ENCODE measurements around the gene COL19A1.
A peak's percentile ranks its signal among the peaks of the same experiment; 100 is the strongest.
"Not testable (repeated sequence)": the region's sequence is repeated elsewhere in the genome, so short reads cannot be mapped to it uniquely, and the experiment has no call there.

The COL19A1 gene

DNA sequence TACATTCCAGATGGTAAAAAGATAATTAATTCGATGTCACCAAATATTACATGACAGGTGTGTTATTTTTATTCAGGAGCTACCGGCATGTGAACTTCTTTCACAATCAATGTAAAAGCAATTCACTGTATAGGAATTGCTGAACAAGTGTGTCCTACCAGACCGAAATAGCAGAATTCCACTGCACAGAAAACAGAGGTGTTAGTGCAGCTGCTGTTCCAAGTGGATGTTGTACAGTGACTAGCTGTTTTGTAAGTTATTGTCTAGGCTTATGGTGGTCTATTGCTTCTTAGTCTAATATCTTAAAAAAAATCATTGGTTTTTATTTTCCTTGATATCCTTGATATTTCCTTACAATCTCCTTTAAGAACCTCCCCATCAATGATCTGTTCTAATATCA, 107.4 kb downstream of the COL19A1 start:
- DNase-seq, result no peak

DNA sequence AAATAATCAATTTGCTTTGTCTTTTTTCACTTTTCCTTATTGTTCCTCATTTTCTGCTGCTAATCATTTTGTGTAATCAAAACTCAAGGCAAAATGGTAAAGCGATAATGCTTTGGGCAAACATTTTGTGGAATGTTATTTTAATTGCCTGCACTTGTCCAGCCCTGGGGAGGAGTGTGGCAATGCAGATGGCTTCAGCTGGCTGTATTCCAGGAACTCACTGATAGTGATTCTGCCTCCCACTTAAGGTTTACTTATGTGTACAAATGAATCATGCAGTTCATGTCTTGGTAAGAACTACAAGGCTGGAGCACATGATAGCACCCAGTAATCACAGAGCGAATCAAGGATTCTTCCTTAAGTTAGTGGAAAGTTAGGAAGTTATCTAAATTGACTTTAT, 107.8 kb downstream of the COL19A1 start:
- DNase-seq, result peak; percentile 15

DNA sequence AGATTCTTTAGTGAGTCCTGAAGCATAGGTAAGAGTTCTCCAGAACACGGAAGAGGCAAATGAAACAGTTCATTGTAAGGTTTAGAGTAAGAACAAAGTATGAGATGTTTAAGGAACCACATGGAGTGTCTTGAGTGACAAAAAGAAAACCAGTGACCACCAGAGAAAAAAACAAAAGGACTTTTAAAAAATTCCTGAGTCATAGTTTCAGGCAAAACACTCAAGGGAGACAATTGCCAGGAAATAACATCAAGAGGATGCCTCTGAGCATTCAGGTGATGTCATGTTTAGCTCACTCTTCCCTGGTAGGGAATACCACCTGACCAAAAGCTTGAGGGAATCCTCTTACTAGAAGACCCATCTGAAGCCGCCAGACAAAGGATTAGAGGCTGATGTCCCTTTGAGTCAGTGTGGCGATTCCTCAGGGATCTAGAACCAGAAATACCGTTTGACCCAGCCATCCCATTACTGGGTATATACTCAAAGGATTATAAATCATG, 110.3 kb downstream of the COL19A1 start:
- DNase-seq, result no peak

GRCh38 chr6:69980624-69981023, 114.3 kb downstream of the COL19A1 start:
- no peak for DNase-seq

DNA sequence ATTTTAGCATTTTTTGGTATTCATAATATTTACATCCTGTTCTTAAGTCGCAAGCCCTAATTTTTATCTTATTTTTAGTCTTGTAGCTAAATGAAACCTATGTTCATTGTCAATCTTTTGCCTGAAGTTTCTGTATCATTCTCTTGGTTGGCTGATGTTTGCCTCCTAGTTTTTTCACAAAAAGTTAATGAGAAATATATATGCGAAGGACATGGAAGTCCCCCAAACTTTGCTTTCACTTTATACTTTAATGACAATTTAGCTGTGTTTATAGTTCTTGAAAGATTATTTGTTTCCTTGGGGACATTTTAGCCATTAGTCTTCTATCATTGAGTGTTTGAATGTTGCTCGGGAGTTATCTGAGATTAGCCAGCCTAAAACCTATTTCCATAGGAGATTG, 118.2 kb downstream of the COL19A1 start:
- no peak for DNase-seq

- DNase-seq, result no peak
Observed at GRCh38 chr6:69985180-69985579, 118.8 kb downstream of the COL19A1 start.

DNA sequence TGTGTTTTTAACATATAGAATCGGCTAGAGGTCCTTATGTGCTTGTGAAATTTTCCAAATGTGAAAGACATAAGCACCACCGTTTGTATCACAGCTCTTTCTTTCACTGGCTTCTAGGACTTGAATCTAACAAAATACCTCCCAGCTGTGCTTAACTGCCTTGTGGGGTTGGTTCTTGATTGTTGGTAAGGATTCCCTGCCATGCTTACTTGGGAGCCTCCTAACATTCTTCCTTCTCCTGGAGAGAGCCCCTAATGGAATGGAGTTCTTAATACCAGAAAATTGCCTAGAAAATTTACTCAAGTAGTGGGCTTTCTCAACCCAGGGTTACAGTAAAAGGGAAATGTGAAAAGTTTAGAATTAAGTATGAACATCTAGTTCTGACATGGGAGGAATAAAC, 121.2 kb downstream of the COL19A1 start:
- DNase-seq, result no peak

DNA sequence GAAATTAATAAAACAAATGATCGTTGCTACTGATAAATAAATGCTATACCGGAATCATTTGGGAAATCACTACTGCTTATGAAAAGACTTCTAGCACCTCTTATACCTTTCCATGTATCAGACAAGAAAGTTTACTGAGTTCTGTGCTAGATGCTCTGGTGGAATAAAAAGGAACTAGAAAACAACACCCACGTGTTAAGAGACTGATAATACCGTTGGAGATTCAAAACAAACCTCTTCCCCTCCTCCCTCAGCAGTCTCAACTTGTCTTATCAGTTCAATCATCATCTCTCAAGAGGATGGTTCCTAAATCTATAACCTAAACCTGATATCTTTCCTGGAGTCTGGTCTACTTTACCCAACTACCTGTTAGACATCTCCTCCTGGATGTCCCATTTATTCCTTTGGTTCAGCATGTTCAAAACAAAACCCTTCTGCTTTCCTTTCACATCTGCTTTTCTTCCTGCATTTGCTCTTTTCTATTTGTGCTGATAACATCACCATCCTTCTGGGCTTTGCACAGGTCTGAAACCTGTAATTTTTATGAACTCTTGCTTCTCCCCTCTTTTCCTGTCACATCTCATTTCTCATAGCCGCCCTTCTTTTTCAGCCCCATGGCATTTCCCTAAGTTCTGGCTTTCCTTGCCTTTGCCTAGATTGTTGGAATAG, 122.2 kb downstream of the COL19A1 start:
- no peak for DNase-seq

DNA sequence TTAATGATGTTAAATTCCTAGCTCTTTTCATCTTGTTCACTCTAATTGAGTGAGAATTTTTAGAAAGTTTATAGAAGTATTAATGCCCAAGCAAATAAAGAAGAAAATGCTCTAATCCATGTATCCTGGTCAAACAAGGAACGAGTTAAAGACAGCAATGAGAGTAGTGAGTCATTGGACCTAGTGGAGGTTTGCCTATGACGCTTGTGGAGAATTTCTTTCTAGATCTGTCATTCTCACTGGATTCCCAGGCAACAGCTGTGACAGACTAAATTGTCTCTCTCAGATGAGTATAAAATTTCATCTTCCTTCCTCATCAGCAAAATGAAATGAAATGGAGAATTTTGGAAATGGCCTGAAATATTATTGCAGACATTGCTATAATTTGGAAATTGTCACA, 127.9 kb downstream of the COL19A1 start:
- DNase-seq, result no peak

DNA sequence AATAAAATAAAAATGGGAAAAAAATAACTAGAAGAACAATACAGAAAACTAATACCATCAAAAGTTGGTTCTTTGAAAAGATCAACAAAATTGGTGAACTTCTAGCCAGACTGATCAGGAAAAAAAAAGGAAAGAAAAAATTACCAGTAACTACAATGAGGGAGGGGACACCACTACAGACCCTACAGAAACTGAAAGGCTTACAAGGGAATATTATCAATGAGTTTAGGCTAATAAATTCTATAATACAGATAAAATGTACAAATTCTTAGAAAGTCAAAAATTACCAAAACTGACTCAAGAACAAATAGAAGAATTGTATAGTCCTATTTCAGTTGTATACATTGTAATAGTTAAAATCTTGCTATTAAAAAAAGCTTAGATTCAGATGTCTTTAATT, 141.8 kb downstream of the COL19A1 start:
- DNase-seq, result no peak

GRCh38 chr6:70010339-70010738, 144.0 kb downstream of the COL19A1 start:
- not testable (repeated sequence) for DNase-seq

DNA sequence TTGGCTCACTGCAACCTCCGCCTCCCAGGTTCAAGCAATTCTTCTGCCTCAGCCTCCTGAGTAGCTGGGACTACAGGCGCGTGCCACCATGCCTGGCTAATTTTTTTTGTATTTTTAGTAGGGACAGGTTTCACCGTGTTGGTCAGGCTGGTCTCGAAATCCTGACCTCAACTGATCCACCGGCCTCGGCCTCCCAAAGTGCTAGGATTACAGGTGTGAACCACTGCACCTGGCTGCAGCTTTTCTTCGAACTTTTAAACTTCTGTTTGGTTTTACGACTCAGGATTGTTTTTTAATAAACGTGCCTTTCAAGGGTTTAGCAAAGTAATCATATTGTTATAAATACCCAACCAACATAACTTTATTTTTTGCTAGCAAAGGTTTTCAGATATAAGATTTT, 156.8 kb downstream of the COL19A1 start:
- DNase-seq, result not testable (repeated sequence)

DNA sequence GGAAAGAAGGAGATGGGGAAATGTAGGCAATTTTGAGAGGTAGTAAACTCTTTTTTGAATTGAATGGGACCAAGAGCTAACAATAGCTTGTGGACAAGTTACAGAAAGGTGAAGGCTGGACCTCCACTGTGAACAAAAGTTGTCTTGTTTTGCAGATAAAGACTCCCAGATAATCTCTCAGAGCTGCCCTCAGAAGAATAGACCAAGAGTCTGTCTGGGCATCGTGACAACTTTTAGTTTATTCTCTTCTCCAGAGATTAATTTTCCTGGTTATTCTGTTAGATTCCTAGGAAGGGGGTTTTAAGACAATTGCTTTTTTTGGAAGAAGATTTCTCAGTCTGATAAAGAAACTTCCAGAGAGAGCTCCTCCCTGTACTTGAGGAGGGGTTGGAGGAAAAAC, 161.9 kb downstream of the COL19A1 start:
- no peak for DNase-seq

DNA sequence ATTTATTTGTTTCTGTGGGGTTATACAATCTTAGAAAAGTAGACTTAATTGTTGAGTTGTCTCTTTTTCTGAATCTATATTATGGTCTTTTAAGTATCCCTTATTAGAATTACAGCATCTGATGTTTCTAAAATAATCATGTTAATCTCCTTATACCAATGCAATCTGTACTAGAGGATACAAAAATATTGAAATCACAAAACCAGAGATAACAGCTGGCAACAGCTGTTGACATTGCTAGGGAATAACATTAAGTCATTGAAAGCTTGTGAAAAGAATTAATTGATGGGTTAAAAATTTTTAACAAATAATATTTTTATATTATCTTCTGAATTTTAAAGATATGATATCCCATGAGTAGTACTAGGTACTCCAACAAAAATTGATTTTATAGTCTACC, 162.6 kb downstream of the COL19A1 start:
- no peak for DNase-seq

- DNase-seq, result no peak
Observed at GRCh38 chr6:70033781-70034180, 167.4 kb downstream of the COL19A1 start.

- DNase-seq, result no peak
Observed at GRCh38 chr6:70037445-70037844, 171.1 kb downstream of the COL19A1 start.

- DNase-seq, result no peak
Observed at GRCh38 chr6:70040766-70041165, 174.4 kb downstream of the COL19A1 start.

DNA sequence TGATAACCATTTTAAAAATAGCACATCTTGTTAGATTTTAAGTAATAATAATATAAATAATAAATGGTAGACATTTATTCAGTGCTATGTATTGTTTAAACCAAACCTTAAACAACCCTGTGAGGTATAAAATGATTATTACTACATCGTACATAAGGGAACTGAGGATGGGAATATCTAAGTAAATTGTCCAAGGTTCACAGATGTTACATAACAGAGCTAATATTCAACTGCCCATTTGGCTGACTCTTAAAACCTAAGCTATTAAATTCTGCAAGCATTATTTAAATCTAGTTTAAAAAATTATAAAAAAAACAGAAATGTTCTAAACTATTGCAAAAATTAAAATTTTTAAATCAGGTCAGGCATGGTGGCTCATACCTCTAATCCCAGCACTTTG, 175.1 kb downstream of the COL19A1 start:
- DNase-seq, result no peak

- no peak for DNase-seq
Observed at GRCh38 chr6:70045413-70045812, 179.1 kb downstream of the COL19A1 start.

DNA sequence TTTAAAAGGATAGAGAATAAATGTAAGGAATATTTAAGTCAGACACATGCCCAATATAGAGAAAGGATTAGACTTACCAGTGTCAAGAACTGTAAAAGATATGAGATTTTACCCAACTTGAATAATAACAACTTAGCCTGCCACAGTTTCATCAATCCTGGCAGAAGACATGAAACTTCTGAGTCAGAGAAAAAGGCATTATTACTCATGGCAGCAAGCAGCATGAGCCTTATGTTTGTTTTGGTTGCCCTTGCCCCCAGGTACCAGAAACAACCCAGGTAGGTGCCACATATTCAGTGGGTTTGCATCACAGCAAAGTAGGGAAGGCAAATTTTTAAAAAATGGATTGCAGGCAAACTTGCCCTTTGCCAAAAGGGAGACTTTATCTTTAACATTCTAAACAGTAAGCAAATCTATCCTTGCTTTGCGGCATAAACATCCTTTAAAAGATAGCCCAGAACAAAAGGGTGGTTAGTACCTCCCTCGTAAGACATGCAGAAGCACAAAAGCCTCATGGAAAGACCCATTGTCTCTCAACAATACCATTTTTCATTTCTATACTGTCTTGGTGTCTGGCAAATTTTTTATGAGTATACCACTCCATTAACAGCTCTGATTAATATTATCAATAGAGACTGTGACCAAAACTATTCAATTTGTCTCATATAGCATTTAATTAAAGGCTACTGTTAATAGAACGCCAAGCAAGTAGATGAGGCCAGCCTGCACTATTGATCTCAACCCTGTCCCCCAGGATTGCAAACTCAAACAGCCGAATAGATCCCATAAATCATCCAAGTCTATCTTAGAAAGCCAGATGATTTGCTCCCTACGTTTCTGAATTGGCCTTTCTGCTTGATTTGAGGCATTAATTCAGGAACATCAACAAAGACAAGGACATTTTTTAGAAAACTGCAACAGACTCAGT, 185.1 kb downstream of the COL19A1 start:
- no peak for DNase-seq

GRCh38 chr6:70059039-70059719, 192.8 kb downstream of the COL19A1 start:
- DNase-seq, result no peak

DNA sequence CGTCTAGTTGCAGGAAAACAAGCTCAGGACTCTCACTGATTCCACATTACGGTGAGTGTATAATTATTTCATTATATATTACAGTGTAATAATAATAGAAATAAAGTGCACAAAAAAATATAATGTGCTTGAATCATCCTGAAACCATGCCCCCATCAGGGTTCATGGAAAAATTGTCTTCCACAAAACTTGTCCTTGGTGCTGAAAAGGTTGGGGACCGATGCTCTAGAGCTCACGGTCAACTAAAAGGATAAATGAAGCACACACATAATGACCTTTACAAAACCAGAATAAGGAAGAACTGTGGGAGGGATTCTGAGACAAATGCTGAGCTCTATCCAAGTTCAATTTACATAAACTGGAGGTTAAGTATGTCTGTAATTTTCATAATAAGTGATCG, 194.3 kb downstream of the COL19A1 start:
- DNase-seq, result no peak

- no peak for DNase-seq
Observed at GRCh38 chr6:70061546-70061945, 195.2 kb downstream of the COL19A1 start.

GRCh38 chr6:70062010-70062409, 195.7 kb downstream of the COL19A1 start:
- DNase-seq, result no peak

Measured in SHP77 treated with DMSO at 0.1 percent for 48 hours (cell line).